ENCODE data around the gene HPS4.

HPS4 gene

DNA sequence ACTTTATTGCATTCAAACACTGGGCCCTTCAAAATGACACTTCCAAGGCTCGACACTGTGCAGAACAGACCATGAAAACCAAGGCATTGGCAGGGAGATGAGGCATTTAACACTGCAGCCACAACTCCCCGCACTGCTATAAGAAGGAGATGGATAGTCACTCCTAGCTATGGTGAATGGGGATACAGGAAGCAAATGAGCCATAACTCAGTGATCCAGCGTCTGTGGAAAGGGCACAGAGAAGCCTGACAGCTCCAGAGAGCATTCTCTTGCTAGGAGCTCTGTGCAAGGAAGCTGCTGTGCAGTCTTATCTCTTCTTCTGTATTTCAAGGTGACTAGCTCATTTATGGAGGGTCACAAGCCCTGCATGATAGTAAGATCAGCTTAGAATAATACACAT is 20.9 kb downstream of the HPS4 start:
- no peak overlapping the region for H3K4me3 ChIP-seq (ENCODE audit: low read length)
- no peak overlapping the region for H3K9ac ChIP-seq (ENCODE audit: low read depth, low read length)
- no peaks in the 10 kb centered on the region for H3K27me3 ChIP-seq (ENCODE audit: control insufficient read depth, insufficient read depth, low read length)
- no peaks in the 10 kb centered on the region for H3K4me1 ChIP-seq (ENCODE audit: control insufficient read depth, insufficient read depth, low read length)
- H3K36me3 ChIP-seq (ENCODE audit: insufficient read depth, low read length), result peaks cover 48% of the 10 kb centered on the region
- no peak overlapping the region for H3K4me2 ChIP-seq (ENCODE audit: low read length)
- H3K9me3 ChIP-seq (replicated peaks; ENCODE audit: low read length), result no peaks in the 10 kb centered on the region

- no peaks in the 10 kb centered on the region for H3K4me1 ChIP-seq (ENCODE audit: control insufficient read depth, insufficient read depth, low read length)
- no peak overlapping the region for H3K4me3 ChIP-seq (ENCODE audit: low read length)
- no peaks in the 10 kb centered on the region for H3K9me3 ChIP-seq (replicated peaks; ENCODE audit: low read length)
- no peak overlapping the region for H3K4me2 ChIP-seq (ENCODE audit: low read length)
- no peak overlapping the region for H3K9ac ChIP-seq (ENCODE audit: low read depth, low read length)
- peaks cover 42% of the 10 kb centered on the region for H3K36me3 ChIP-seq (ENCODE audit: insufficient read depth, low read length)
- H3K27me3 ChIP-seq (ENCODE audit: control insufficient read depth, insufficient read depth, low read length), result no peaks in the 10 kb centered on the region
These were observed 21.5 kb downstream of the HPS4 start for GRCh38 chr22:26462051-26462450.

DNA sequence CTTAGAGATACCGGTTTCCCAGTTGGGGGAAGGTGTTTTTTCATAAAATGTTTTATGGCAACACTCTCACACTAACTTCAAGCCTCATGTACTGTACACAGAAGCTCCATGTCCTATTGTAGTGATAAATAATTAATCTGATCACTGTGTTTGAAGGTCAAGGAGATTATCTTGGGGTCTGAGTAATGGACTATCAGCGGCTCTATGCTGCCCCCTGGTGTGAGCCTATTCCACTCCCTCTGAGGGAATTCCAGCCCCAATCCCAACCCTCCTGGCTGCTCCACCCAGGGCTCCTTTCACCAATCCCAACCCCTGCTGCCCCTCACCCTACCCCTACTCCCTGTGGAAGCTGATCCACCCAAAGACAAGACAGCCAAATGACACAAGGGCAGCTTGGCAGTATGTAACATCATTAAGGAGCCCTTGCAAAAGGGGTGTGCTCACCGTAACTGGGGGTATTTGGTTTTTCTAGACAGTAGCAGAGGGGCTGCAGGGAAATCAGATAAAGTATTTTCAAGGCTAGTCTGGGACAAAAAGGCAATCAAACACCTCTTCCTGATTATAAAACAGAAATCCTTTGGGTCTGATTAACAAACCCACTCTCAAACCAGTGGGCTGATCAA is 22.3 kb downstream of the HPS4 start:
- Histone ChIP-seq H3K36me3 (ENCODE audit: insufficient read depth, low read length) (peaks cover 37% of the 10 kb centered on the region), H3K27me3 (ENCODE audit: control insufficient read depth, insufficient read depth, low read length) (no peaks in the 10 kb centered on the region), H3K4me1 (ENCODE audit: control insufficient read depth, insufficient read depth, low read length) (no peaks in the 10 kb centered on the region), H3K4me3 (ENCODE audit: low read length) (no peak overlapping the region), H3K9me3 (replicated peaks; ENCODE audit: low read length) (no peaks in the 10 kb centered on the region), H3K4me2 (ENCODE audit: low read length) (no peak overlapping the region), H3K9ac (ENCODE audit: low read depth, low read length) (no peak overlapping the region)

DNA sequence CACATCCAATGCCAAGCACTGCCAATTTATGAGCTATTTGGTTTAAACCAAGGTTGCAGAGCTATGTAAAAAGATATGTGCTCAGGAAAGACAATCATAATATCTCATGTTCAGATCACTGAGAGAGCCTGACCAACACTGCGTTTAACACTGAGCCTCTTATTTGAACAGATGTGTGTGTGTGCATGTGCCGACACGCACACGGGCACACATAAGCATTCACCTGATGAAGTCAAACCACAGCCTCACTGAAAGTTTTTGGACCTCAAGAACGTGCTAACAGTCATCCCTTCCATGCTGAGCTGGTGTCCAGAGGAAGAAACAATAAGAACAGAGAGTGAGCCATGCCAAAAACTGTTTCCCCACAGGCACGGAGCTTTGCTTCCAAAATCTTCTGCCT is 23.4 kb downstream of the HPS4 start:
- no peak overlapping the region for H3K9ac ChIP-seq (ENCODE audit: low read depth, low read length)
- H3K36me3 ChIP-seq (ENCODE audit: insufficient read depth, low read length), result peaks cover 28% of the 10 kb centered on the region
- H3K27me3 ChIP-seq (ENCODE audit: control insufficient read depth, insufficient read depth, low read length), result no peaks in the 10 kb centered on the region
- H3K9me3 ChIP-seq (replicated peaks; ENCODE audit: low read length), result no peaks in the 10 kb centered on the region
- no peak overlapping the region for H3K4me3 ChIP-seq (ENCODE audit: low read length)
- H3K4me1 ChIP-seq (ENCODE audit: control insufficient read depth, insufficient read depth, low read length), result no peaks in the 10 kb centered on the region
- no peak overlapping the region for H3K4me2 ChIP-seq (ENCODE audit: low read length)

GRCh38 chr22:26457661-26458272 is 25.8 kb downstream of the HPS4 start:
- H3K27me3 ChIP-seq (ENCODE audit: control insufficient read depth, insufficient read depth, low read length), result no peaks in the 10 kb centered on the region
- no peaks in the 10 kb centered on the region for H3K9me3 ChIP-seq (replicated peaks; ENCODE audit: low read length)
- H3K9ac ChIP-seq (ENCODE audit: low read depth, low read length), result no peak overlapping the region
- no peaks in the 10 kb centered on the region for H3K4me1 ChIP-seq (ENCODE audit: control insufficient read depth, insufficient read depth, low read length)
- H3K36me3 ChIP-seq (ENCODE audit: insufficient read depth, low read length), result peaks cover 19% of the 10 kb centered on the region
- H3K4me3 ChIP-seq (ENCODE audit: low read length), result no peak overlapping the region
- H3K4me2 ChIP-seq (ENCODE audit: low read length), result no peak overlapping the region

- no peaks in the 10 kb centered on the region for H3K27me3 ChIP-seq (ENCODE audit: control insufficient read depth, insufficient read depth, low read length)
- H3K9ac ChIP-seq (ENCODE audit: low read depth, low read length), result no peak overlapping the region
- H3K4me1 ChIP-seq (ENCODE audit: control insufficient read depth, insufficient read depth, low read length), result no peaks in the 10 kb centered on the region
- H3K4me3 ChIP-seq (ENCODE audit: low read length), result no peak overlapping the region
- H3K9me3 ChIP-seq (replicated peaks; ENCODE audit: low read length), result no peaks in the 10 kb centered on the region
- no peak overlapping the region for H3K4me2 ChIP-seq (ENCODE audit: low read length)
- H3K36me3 ChIP-seq (ENCODE audit: insufficient read depth, low read length), result peaks cover 34% of the 10 kb centered on the region
These were observed 29.6 kb downstream of the HPS4 start for GRCh38 chr22:26453812-26454500.

GRCh38 chr22:26453216-26453615 is 30.4 kb downstream of the HPS4 start:
- no peaks in the 10 kb centered on the region for H3K4me1 ChIP-seq (ENCODE audit: control insufficient read depth, insufficient read depth, low read length)
- no peak overlapping the region for H3K9ac ChIP-seq (ENCODE audit: low read depth, low read length)
- no peak overlapping the region for H3K4me2 ChIP-seq (ENCODE audit: low read length)
- peaks cover 31% of the 10 kb centered on the region for H3K36me3 ChIP-seq (ENCODE audit: insufficient read depth, low read length)
- no peak overlapping the region for H3K4me3 ChIP-seq (ENCODE audit: low read length)
- no peaks in the 10 kb centered on the region for H3K27me3 ChIP-seq (ENCODE audit: control insufficient read depth, insufficient read depth, low read length)
- H3K9me3 ChIP-seq (replicated peaks; ENCODE audit: low read length), result no peaks in the 10 kb centered on the region

DNA sequence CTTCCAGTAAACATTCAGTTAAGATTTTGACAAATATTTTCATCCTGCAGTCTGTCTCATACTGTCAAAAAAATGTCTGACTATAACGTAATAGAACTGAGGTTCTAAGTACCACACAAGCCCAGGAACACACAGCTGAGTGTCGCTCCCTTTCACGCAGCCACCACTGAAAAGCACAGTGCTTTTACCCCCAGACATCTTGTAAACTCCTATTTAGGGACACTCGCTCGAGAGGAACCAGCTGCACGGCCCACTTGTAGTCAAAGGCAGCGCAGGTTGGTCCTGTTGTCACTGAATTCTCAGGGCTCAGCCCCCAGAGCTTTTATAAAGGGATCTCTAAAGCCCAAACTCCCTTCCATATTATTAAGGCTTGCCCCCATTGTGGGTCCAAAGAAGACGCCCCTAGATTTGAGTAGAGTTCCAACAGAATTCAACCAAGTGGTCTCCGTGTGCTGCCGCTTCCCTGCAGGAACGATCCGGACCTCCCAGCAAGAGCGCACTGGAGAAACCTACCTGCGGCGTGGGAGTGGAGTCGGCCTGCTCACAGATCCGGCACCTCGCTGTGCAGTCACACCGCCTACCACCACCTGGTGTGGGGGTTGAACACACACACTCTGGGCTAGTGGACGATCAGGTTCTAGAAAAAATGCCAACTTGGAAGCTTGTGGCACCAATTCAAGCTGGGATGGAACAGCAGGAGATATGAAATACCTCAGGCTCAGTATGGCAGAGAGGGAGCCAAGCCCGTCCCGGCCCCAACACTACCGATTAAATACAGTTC is 31.2 kb downstream of the HPS4 start:
- Histone ChIP-seq H3K4me2 (ENCODE audit: low read length) (no peak overlapping the region), H3K27me3 (ENCODE audit: control insufficient read depth, insufficient read depth, low read length) (no peaks in the 10 kb centered on the region), H3K4me1 (ENCODE audit: control insufficient read depth, insufficient read depth, low read length) (no peaks in the 10 kb centered on the region), H3K9ac (ENCODE audit: low read depth, low read length) (no peak overlapping the region), H3K36me3 (ENCODE audit: insufficient read depth, low read length) (peaks cover 31% of the 10 kb centered on the region), H3K4me3 (ENCODE audit: low read length) (no peak overlapping the region), H3K9me3 (replicated peaks; ENCODE audit: low read length) (no peaks in the 10 kb centered on the region)

- H3K9me3 ChIP-seq (replicated peaks; ENCODE audit: low read length), result no peaks in the 10 kb centered on the region
- H3K9ac ChIP-seq (ENCODE audit: low read depth, low read length), result no peak overlapping the region
- H3K4me3 ChIP-seq (ENCODE audit: low read length), result no peak overlapping the region
- H3K4me1 ChIP-seq (ENCODE audit: control insufficient read depth, insufficient read depth, low read length), result no peaks in the 10 kb centered on the region
- H3K36me3 ChIP-seq (ENCODE audit: insufficient read depth, low read length), result peaks cover 31% of the 10 kb centered on the region
- no peak overlapping the region for H3K4me2 ChIP-seq (ENCODE audit: low read length)
- peaks cover 4% of the 10 kb centered on the region for H3K27me3 ChIP-seq (ENCODE audit: control insufficient read depth, insufficient read depth, low read length)
These were observed 33.0 kb downstream of the HPS4 start for GRCh38 chr22:26450453-26451185.

DNA sequence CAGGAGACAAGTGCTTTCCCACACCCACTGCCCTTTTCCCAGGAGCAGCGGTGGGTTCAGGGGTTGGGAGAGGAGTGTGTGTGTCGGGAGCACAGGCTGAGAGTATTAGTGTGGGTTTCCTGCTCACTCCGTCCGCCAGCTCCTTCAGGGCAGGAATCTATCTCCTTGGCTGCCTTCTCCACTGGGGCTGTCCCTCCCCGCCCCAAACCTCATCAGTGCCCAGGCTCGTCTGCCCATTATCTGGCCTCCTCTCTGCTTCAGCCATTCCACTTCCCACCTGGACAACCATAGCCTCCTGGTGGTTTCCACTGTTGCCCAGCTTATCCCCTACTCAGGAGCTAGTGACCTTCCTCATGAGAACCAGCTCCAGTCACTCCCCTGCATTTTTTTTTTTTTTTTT is 34.6 kb downstream of the HPS4 start:
- Histone ChIP-seq H3K4me1 (ENCODE audit: control insufficient read depth, insufficient read depth, low read length) (no peaks in the 10 kb centered on the region), H3K36me3 (ENCODE audit: insufficient read depth, low read length) (peaks cover 28% of the 10 kb centered on the region), H3K9ac (ENCODE audit: low read depth, low read length) (no peak overlapping the region), H3K4me3 (ENCODE audit: low read length) (no peak overlapping the region), H3K4me2 (ENCODE audit: low read length) (no peak overlapping the region), H3K9me3 (replicated peaks; ENCODE audit: low read length) (no peaks in the 10 kb centered on the region), H3K27me3 (ENCODE audit: control insufficient read depth, insufficient read depth, low read length) (peaks cover 4% of the 10 kb centered on the region)

- Histone ChIP-seq H3K4me1 (ENCODE audit: control insufficient read depth, insufficient read depth, low read length) (no peaks in the 10 kb centered on the region), H3K36me3 (ENCODE audit: insufficient read depth, low read length) (peaks cover 22% of the 10 kb centered on the region), H3K27me3 (ENCODE audit: control insufficient read depth, insufficient read depth, low read length) (peaks cover 4% of the 10 kb centered on the region), H3K4me2 (ENCODE audit: low read length) (no peak overlapping the region), H3K4me3 (ENCODE audit: low read length) (no peak overlapping the region), H3K9me3 (replicated peaks; ENCODE audit: low read length) (no peaks in the 10 kb centered on the region), H3K9ac (ENCODE audit: low read depth, low read length) (no peak overlapping the region)
These were observed 35.2 kb downstream of the HPS4 start for GRCh38 chr22:26448334-26448733.

Data from skeletal muscle satellite cell (primary cell).